ENCODE results near the gene KCNJ14.

KCNJ14 gene

GRCh38 chr19:48469289-48469881 lies 14.0 kb downstream of the KCNJ14 start, which contains the start of gene CYTH2:
Gene CYTH2, plus strand, starts transcription at chr19:48469369. Its CDS starts 139 bp downstream, at chr19:48469508.
- Histone ChIP-seq H3K27me3 (ENCODE audit: control insufficient read depth in 1 of 2, insufficient read depth in 1 of 2, low read length in 2 of 2) (no peaks in the 10 kb centered on the region), H3K79me1 (replicated peaks; ENCODE audit: low read length, poor library complexity, severe bottlenecking) (peaks cover 28% of the 10 kb centered on the region), H3K4me3 (ENCODE audit: insufficient read depth in 1 of 2, low read depth in 1 of 2, low read length in 2 of 2) (peak within 1 kb of the TSS; percentile 84 to 87), H3K27ac (ENCODE audit: low read length, poor library complexity, severe bottlenecking) (peak within 1 kb of the TSS; percentile 91), H4K8ac (ENCODE audit: low read length) (peak within 1 kb of the TSS; percentile 85), H3K4me2 (ENCODE audit: low read length, poor library complexity, severe bottlenecking) (peak within 1 kb of the TSS; percentile 89), H4K91ac (ENCODE audit: low read length) (peak within 1 kb of the TSS; percentile 93), H3K23ac (ENCODE audit: low read length in 2 of 2) (peak within 1 kb of the TSS in 1 of 2 experiments; percentile 18), H2BK15ac (ENCODE audit: low read depth, poor library complexity, severe bottlenecking) (peak within 1 kb of the TSS; percentile 77), H3K4me1 (ENCODE audit: control insufficient read depth, insufficient read depth, low read depth, low read length) (peaks cover 12% of the 10 kb centered on the region), H3K14ac (ENCODE audit: low read length in 2 of 2) (peak within 1 kb of the TSS in 1 of 2 experiments; percentile 47), H3K18ac (ENCODE audit: low read depth in 1 of 2, low read length in 2 of 2) (peak within 1 kb of the TSS; percentile 86 to 98), H2AFZ (ENCODE audit: low read depth, low read length) (no peak within 1 kb of the TSS), H2AK5ac (ENCODE audit: low read length, severe bottlenecking) (peak within 1 kb of the TSS; percentile 85), H2BK5ac (ENCODE audit: low read depth, low read length, poor library complexity, severe bottlenecking) (peak within 1 kb of the TSS; percentile 94), H2BK12ac (ENCODE audit: low read length in 2 of 2) (peak within 1 kb of the TSS in 1 of 2 experiments; percentile 43), H3K4ac (ENCODE audit: low read depth in 1 of 2, low read length in 2 of 2) (peak within 1 kb of the TSS; percentile 75 to 98), H3K9ac (ENCODE audit: low read length) (peak within 1 kb of the TSS; percentile 98), H3K9me3 (ENCODE audit: control insufficient read depth, low read length) (no peaks in the 10 kb centered on the region), H2BK120ac (ENCODE audit: low read depth, low read length) (no peak within 1 kb of the TSS), H3K36me3 (ENCODE audit: control insufficient read depth in 1 of 2, insufficient read depth in 2 of 2, low read depth in 1 of 2, low read length in 2 of 2) (peaks cover 46 to 48% of the 10 kb centered on the region in 2 experiments)
- DNase-seq, result peak; percentile 82
- 0% methylated on average over 42 of the region's 66 CpGs for WGBS

GRCh38 chr19:48469934-48470680 lies 14.7 kb downstream of the KCNJ14 start:
- Histone ChIP-seq H2BK15ac (ENCODE audit: low read depth, poor library complexity, severe bottlenecking) (peak overlapping the region; percentile 52), H4K91ac (ENCODE audit: low read length) (no peak overlapping the region), H2BK120ac (ENCODE audit: low read depth, low read length) (no peak overlapping the region), H2BK5ac (ENCODE audit: low read depth, low read length, poor library complexity, severe bottlenecking) (no peak overlapping the region), H3K79me1 (replicated peaks; ENCODE audit: low read length, poor library complexity, severe bottlenecking) (peaks cover 35% of the 10 kb centered on the region), H3K27me3 (ENCODE audit: control insufficient read depth in 1 of 2, insufficient read depth in 1 of 2, low read length in 2 of 2) (no peaks in the 10 kb centered on the region), H3K4me1 (ENCODE audit: control insufficient read depth, insufficient read depth, low read depth, low read length) (peaks cover 12% of the 10 kb centered on the region), H4K8ac (ENCODE audit: low read length) (no peak overlapping the region), H2AK5ac (ENCODE audit: low read length, severe bottlenecking) (no peak overlapping the region), H2BK12ac (ENCODE audit: low read length in 2 of 2) (no peak overlapping the region), H3K14ac (ENCODE audit: low read length in 2 of 2) (no peak overlapping the region), H3K9ac (ENCODE audit: low read length) (peak overlapping the region; percentile 98), H3K4me3 (ENCODE audit: insufficient read depth in 1 of 2, low read depth in 1 of 2, low read length in 2 of 2) (peak overlapping the region; percentile 84 to 87), H3K23ac (ENCODE audit: low read length in 2 of 2) (peak overlapping the region in 1 of 2 experiments; percentile 18), H3K4ac (ENCODE audit: low read depth in 1 of 2, low read length in 2 of 2) (no peak overlapping the region), H3K9me3 (ENCODE audit: control insufficient read depth, low read length) (no peaks in the 10 kb centered on the region), H2AFZ (ENCODE audit: low read depth, low read length) (no peak overlapping the region), H3K18ac (ENCODE audit: low read depth in 1 of 2, low read length in 2 of 2) (peak overlapping the region in 1 of 2 experiments; percentile 65), H3K4me2 (ENCODE audit: low read length, poor library complexity, severe bottlenecking) (peak overlapping the region; percentile 73), H3K36me3 (ENCODE audit: control insufficient read depth in 1 of 2, insufficient read depth in 2 of 2, low read depth in 1 of 2, low read length in 2 of 2) (peaks cover 48 to 50% of the 10 kb centered on the region in 2 experiments), H3K27ac (ENCODE audit: low read length, poor library complexity, severe bottlenecking) (no peak overlapping the region)
- 73% methylated on average over 18 of the region's 20 CpGs for WGBS
- DNase-seq, result no peak

GRCh38 chr19:48470856-48471255 lies 15.5 kb downstream of the KCNJ14 start:
- Histone ChIP-seq H2BK12ac (ENCODE audit: low read length in 2 of 2) (no peak overlapping the region), H3K4me1 (ENCODE audit: control insufficient read depth, insufficient read depth, low read depth, low read length) (peaks cover 14% of the 10 kb centered on the region), H3K36me3 (ENCODE audit: control insufficient read depth in 1 of 2, insufficient read depth in 2 of 2, low read depth in 1 of 2, low read length in 2 of 2) (peaks cover 56 to 57% of the 10 kb centered on the region in 2 experiments), H3K27ac (ENCODE audit: low read length, poor library complexity, severe bottlenecking) (no peak overlapping the region), H4K8ac (ENCODE audit: low read length) (no peak overlapping the region), H2AFZ (ENCODE audit: low read depth, low read length) (no peak overlapping the region), H3K79me1 (replicated peaks; ENCODE audit: low read length, poor library complexity, severe bottlenecking) (peaks cover 43% of the 10 kb centered on the region), H3K27me3 (ENCODE audit: control insufficient read depth in 1 of 2, insufficient read depth in 1 of 2, low read length in 2 of 2) (no peaks in the 10 kb centered on the region), H3K4me3 (ENCODE audit: insufficient read depth in 1 of 2, low read depth in 1 of 2, low read length in 2 of 2) (peak overlapping the region in 1 of 2 experiments; percentile 87), H3K23ac (ENCODE audit: low read length in 2 of 2) (no peak overlapping the region), H3K18ac (ENCODE audit: low read depth in 1 of 2, low read length in 2 of 2) (no peak overlapping the region), H2BK5ac (ENCODE audit: low read depth, low read length, poor library complexity, severe bottlenecking) (no peak overlapping the region), H2BK120ac (ENCODE audit: low read depth, low read length) (no peak overlapping the region), H3K14ac (ENCODE audit: low read length in 2 of 2) (no peak overlapping the region), H3K9me3 (ENCODE audit: control insufficient read depth, low read length) (no peaks in the 10 kb centered on the region), H2BK15ac (ENCODE audit: low read depth, poor library complexity, severe bottlenecking) (no peak overlapping the region), H3K4me2 (ENCODE audit: low read length, poor library complexity, severe bottlenecking) (no peak overlapping the region), H2AK5ac (ENCODE audit: low read length, severe bottlenecking) (no peak overlapping the region), H3K4ac (ENCODE audit: low read depth in 1 of 2, low read length in 2 of 2) (no peak overlapping the region), H3K9ac (ENCODE audit: low read length) (peak overlapping the region; percentile 98), H4K91ac (ENCODE audit: low read length) (no peak overlapping the region)
- no peak for DNase-seq
- WGBS, result 96% methylated on average over 10 of the region's 10 CpGs

- Histone ChIP-seq H2BK12ac (ENCODE audit: low read length in 2 of 2) (no peak overlapping the region), H3K9me3 (ENCODE audit: control insufficient read depth, low read length) (no peaks in the 10 kb centered on the region), H3K4ac (ENCODE audit: low read depth in 1 of 2, low read length in 2 of 2) (no peak overlapping the region), H3K18ac (ENCODE audit: low read depth in 1 of 2, low read length in 2 of 2) (no peak overlapping the region), H4K91ac (ENCODE audit: low read length) (no peak overlapping the region), H2BK120ac (ENCODE audit: low read depth, low read length) (no peak overlapping the region), H4K8ac (ENCODE audit: low read length) (no peak overlapping the region), H3K4me1 (ENCODE audit: control insufficient read depth, insufficient read depth, low read depth, low read length) (peaks cover 16% of the 10 kb centered on the region), H3K9ac (ENCODE audit: low read length) (peak overlapping the region; percentile 2), H3K14ac (ENCODE audit: low read length in 2 of 2) (no peak overlapping the region), H3K27ac (ENCODE audit: low read length, poor library complexity, severe bottlenecking) (no peak overlapping the region), H3K36me3 (ENCODE audit: control insufficient read depth in 1 of 2, insufficient read depth in 2 of 2, low read depth in 1 of 2, low read length in 2 of 2) (peaks cover 66 to 67% of the 10 kb centered on the region in 2 experiments), H3K27me3 (ENCODE audit: control insufficient read depth in 1 of 2, insufficient read depth in 1 of 2, low read length in 2 of 2) (no peaks in the 10 kb centered on the region), H3K4me2 (ENCODE audit: low read length, poor library complexity, severe bottlenecking) (no peak overlapping the region), H2BK5ac (ENCODE audit: low read depth, low read length, poor library complexity, severe bottlenecking) (no peak overlapping the region), H3K4me3 (ENCODE audit: insufficient read depth in 1 of 2, low read depth in 1 of 2, low read length in 2 of 2) (no peak overlapping the region), H2AFZ (ENCODE audit: low read depth, low read length) (no peak overlapping the region), H3K79me1 (replicated peaks; ENCODE audit: low read length, poor library complexity, severe bottlenecking) (peaks cover 50% of the 10 kb centered on the region), H3K23ac (ENCODE audit: low read length in 2 of 2) (no peak overlapping the region), H2AK5ac (ENCODE audit: low read length, severe bottlenecking) (no peak overlapping the region), H2BK15ac (ENCODE audit: low read depth, poor library complexity, severe bottlenecking) (no peak overlapping the region)
- no peak for DNase-seq
- WGBS, result 97% methylated on average over 4 of the region's 4 CpGs
Measured at GRCh38 chr19:48471836-48472235, 16.5 kb downstream of the KCNJ14 start.
